Limb (tissue), 2 donors: Measurements from ENCODE around the gene NAP1L5.

Experiments
- DNase-seq, 2 donors: peaks; one replicate each; pipeline ENCODE4 v3.0.0-alpha.2; 2016; ENCODE audit errors: extremely low spot score in 2 of 2

The NAP1L5 gene

GRCh38 chr4:88697588-88698329, at the start of gene NAP1L5:
Gene NAP1L5 (minus strand): TSS chr4:88697829. CDS start chr4:88697754, 75 bp downstream.
- peak; percentile 72 to 83 for DNase-seq

- no peak for DNase-seq
These were observed 49.7 kb upstream of the NAP1L5 start for GRCh38 chr4:88747351-88747750.

GRCh38 chr4:88746206-88746605, 48.6 kb upstream of the NAP1L5 start:
- no peak for DNase-seq

GRCh38 chr4:88745581-88746163, 48.0 kb upstream of the NAP1L5 start:
- DNase-seq = no peak

- no peak for DNase-seq
These were observed 47.5 kb upstream of the NAP1L5 start for GRCh38 chr4:88745175-88745574.

GRCh38 chr4:88744609-88745008, 47.0 kb upstream of the NAP1L5 start:
- no peak for DNase-seq

GRCh38 chr4:88743696-88744095, 46.1 kb upstream of the NAP1L5 start:
- no peak for DNase-seq

- no peak for DNase-seq
These were observed 44.9 kb upstream of the NAP1L5 start for GRCh38 chr4:88742561-88742960.

- DNase-seq = peak; percentile 25 to 53
These were observed 40.6 kb upstream of the NAP1L5 start for GRCh38 chr4:88738180-88738579.

- DNase-seq = peak; percentile 43 to 55
These were observed 39.8 kb upstream of the NAP1L5 start for GRCh38 chr4:88737307-88737941.

GRCh38 chr4:88736264-88736663, 38.6 kb upstream of the NAP1L5 start:
- no peak for DNase-seq

GRCh38 chr4:88735564-88735963, 37.9 kb upstream of the NAP1L5 start:
- no peak for DNase-seq

GRCh38 chr4:88734403-88734949, 36.8 kb upstream of the NAP1L5 start:
- DNase-seq = no peak

- DNase-seq = no peak
These were observed 35.2 kb upstream of the NAP1L5 start for GRCh38 chr4:88732714-88733368.

- DNase-seq = no peak
These were observed 33.8 kb upstream of the NAP1L5 start for GRCh38 chr4:88731381-88731780.

GRCh38 chr4:88730811-88731210, 33.2 kb upstream of the NAP1L5 start:
- no peak for DNase-seq

- DNase-seq = no peak
These were observed 31.6 kb upstream of the NAP1L5 start for GRCh38 chr4:88729146-88729760.

GRCh38 chr4:88728146-88728545, 30.5 kb upstream of the NAP1L5 start:
- DNase-seq = no peak

GRCh38 chr4:88725986-88726385, 28.4 kb upstream of the NAP1L5 start:
- DNase-seq = no peak

- no peak for DNase-seq
These were observed 27.5 kb upstream of the NAP1L5 start for GRCh38 chr4:88725143-88725542.

- DNase-seq = no peak
These were observed 26.8 kb upstream of the NAP1L5 start for GRCh38 chr4:88724406-88724805.
